ENCODE data around the gene SLC7A6OS.

The SLC7A6OS gene

GRCh38 chr16:68343137-68343536, 32.4 kb upstream of the SLC7A6OS start:
- DNase-seq, result no peak

DNA sequence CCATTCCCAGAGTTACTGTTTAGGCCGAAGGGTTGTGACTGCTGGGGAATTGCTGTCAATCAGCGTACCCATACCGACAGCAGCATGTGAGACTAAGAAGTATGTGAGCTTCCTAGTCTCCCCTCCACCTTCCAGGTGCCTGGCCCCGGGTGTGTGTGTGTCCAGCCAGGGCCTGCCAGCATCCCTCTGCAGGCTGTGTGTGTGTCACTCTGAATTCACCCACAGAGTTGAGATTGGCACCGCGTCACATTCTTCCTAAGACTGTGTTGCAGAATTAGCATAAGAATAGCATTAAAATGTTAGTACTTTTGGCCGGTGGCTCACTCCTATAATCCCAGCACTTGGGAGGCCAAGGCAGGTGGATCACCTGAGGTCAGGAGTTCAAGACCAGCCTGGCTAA, 31.9 kb upstream of the SLC7A6OS start:
- DNase-seq, result no peak

DNA sequence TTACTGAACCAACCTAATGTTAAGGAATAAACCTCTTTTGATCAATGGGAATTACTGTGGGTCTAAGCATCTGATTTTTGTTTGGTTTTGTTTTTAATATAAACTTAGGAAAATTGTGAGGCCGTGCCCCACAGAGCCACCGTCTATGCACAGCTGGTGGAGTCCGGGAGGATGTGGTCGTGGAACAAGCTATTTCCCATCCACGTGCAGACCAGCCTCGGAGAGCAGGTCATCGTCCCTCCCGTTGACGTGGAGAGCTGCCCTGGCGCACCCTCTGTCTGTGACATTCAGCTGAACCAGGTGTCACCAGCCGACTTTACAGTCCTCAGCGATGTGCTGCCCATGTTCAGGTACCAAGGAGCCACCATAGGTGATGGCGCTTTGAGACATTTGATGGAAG, 28.5 kb upstream of the SLC7A6OS start:
- no peak for DNase-seq

- no peak for DNase-seq
Measured at GRCh38 chr16:68338326-68339119, 27.8 kb upstream of the SLC7A6OS start.

DNA sequence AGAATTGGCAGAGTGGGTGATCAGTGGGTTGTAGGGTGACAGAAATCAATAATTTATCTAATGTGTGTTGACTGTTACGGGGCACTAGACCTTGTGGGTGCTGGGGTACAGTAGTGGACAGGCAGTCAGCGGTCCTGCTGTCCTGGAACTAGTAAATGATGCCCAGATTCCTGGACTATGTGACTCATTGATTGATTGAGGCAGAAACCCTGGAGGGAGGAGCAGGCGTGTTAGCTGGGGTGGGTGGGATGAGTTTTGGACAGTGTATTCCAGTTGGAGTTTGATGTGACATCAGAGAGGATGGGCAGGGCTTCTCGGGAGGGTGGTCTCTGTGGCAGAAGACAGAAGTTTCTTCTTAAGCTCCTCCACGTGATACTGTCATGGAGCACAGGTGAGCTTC, 24.4 kb upstream of the SLC7A6OS start:
- no peak for DNase-seq

- DNase-seq, result no peak
Measured at GRCh38 chr16:68332411-68333121, 21.8 kb upstream of the SLC7A6OS start.

GRCh38 chr16:68331879-68332410, 21.2 kb upstream of the SLC7A6OS start:
- DNase-seq, result no peak

DNA sequence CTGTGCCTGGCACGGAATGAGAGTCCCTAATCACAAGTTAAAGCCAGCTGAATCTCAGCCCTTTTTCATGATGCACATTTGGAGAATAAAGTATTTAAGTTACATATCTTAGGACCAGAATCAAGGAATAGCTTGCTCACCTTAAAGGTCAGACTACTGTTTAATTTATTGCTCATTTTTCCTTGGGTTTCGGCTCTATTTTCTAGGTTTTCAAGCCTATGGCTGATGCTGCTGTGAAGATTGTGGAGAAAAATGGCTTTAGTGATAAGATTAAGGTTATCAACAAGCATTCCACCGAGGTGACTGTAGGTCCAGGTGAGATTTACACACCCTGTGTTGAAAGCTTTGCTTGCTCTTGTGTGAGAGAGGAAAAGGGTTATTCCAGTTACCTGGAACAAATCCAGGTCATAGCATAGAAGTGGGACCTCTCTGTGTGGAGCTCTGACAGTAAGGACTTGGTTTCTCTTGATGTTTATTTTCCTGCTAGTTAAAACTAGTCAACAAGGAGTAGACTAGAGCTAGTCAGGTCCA, 18.2 kb upstream of the SLC7A6OS start:
- no peak for DNase-seq

- peak; percentile 71 to 73 for DNase-seq
Measured at GRCh38 chr16:68328151-68328859, 17.6 kb upstream of the SLC7A6OS start.

DNA sequence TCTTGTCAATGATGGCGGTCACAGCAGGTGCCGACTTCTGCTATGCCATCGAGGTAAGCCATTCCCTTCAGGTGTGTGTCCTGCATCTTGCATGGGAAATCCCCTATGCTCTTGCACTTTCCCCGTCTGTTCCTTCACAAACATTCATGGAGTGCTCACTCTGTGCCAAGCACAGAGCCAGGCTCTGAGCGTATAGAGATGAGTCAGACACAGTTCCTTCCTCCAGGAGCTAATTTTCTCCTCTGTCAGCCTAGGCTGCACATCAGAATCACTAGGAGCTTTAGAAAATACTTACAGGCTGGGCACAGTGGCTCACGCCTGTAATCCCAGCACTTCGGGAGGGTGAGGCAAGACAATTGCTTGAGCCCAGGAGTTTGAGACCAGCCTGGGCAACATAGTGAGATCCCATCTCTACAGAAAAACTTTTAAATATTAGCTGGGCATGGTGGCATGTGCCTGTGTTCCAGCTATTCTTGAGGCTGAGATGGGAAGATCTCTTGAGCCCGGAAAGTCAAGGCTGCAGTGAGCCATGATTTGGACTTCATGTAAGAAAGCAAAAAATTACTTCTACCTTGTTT, 14.1 kb upstream of the SLC7A6OS start:
- DNase-seq, result no peak

- no peak for DNase-seq
Measured at GRCh38 chr16:68324336-68324735, 13.6 kb upstream of the SLC7A6OS start.

- DNase-seq, result peak; percentile 20 to 36
Measured at GRCh38 chr16:68319185-68319908, 8.6 kb upstream of the SLC7A6OS start.

DNA sequence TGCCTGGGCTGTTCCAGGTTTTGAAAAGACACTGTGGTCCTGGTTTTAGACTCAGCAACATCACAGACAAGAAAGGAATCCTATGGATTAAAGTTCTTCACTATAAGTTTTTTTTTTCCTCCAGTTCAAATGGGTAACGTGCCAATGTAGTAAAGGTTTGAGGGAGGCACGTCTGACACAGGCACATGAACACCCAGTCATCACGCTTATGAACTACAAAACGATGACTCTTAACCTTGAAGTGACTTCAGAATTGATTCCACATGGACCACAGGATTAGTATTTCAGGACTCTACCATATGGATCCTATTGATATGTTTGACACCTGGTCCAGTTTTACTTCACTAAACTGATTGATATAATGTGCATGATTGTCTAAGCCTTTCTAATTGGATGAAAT, 2.4 kb upstream of the SLC7A6OS start:
- no peak for DNase-seq

GRCh38 chr16:68310437-68310773, 341 bp downstream of the SLC7A6OS start:
- DNase-seq, result no peak

- no peak for DNase-seq
Measured at GRCh38 chr16:68309799-68310198, 947 bp downstream of the SLC7A6OS start.

GRCh38 chr16:68306633-68307032, 4.1 kb downstream of the SLC7A6OS start:
- DNase-seq, result no peak

GRCh38 chr16:68300734-68301459, 9.8 kb downstream of the SLC7A6OS start:
- no peak for DNase-seq

- no peak for DNase-seq
Measured at GRCh38 chr16:68299571-68300453, 10.9 kb downstream of the SLC7A6OS start.

GRCh38 chr16:68298907-68299561, 11.7 kb downstream of the SLC7A6OS start:
- DNase-seq, result no peak

GRCh38 chr16:68298312-68298711, 12.4 kb downstream of the SLC7A6OS start:
- no peak for DNase-seq

Measured in stimulated activated CD4-positive, alpha-beta T cell treated with anti-CD3 and anti-CD28 coated beads, Interleukin-2, amount 100 ng/mL, for 48 hours (primary cell).